Measurements from ENCODE around the gene FBXW4.

FBXW4 gene

GRCh38 chr10:101579516-101579870 lies 115.5 kb downstream of the FBXW4 start:
- DNase-seq: no peak

DNA sequence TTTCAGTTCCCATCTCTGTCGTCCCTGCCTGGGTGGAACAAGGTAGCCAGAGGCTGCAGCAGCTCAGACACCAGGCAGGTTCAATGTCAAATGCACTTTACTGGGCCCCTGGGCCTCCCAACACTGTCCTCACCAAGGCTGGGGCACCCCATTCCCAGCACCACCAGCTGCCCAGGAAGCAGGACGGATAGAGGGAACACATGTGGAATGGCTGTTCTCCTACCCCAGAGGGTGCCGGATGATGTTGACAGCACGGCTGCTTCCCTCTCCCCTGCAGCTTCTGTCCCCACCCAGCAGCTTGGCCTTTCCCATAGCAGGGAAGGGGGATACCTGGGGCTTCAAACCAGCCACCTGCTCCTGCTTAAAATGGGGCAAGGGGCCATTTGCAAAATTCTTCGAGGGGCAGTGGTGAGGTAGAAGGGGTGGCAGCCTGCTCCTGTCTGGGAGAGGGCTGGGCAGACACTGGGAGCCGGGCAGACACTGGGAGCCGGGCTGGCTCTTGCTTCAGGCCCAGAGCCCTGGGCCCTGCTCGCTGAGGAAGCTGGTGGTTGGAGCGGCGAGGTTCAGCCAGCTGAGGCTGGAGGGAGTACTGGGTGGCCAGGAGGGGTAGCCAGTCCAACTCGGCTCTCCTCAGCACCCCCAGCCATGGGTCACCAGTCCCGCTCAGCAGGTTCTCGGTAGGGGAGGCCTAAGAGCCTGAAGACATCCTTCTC lies 116.0 kb downstream of the FBXW4 start:
- DNase-seq: no peak

DNA sequence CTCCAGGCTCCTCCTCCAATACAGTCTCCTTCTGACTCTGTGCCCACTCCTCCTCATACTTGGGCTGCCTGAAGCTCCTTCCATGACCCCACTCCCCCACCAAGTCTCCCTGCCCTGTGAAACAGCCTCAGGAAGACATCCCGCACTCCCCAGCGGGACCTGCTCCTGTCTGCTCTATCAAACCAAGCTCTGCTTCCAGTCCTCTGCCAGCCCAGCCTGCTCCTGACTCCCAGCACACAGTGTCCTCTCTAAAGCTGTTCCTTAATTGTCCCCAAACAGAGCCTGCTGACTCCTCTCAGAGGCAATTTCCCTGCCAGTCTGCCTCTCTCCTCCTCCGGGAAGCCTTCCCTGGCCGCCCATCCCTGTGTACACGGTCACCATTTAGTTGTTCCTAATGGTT lies 116.8 kb downstream of the FBXW4 start:
- no peak for DNase-seq

- DNase-seq: no peak
Observed at GRCh38 chr10:101577121-101577871, 117.7 kb downstream of the FBXW4 start.

DNA sequence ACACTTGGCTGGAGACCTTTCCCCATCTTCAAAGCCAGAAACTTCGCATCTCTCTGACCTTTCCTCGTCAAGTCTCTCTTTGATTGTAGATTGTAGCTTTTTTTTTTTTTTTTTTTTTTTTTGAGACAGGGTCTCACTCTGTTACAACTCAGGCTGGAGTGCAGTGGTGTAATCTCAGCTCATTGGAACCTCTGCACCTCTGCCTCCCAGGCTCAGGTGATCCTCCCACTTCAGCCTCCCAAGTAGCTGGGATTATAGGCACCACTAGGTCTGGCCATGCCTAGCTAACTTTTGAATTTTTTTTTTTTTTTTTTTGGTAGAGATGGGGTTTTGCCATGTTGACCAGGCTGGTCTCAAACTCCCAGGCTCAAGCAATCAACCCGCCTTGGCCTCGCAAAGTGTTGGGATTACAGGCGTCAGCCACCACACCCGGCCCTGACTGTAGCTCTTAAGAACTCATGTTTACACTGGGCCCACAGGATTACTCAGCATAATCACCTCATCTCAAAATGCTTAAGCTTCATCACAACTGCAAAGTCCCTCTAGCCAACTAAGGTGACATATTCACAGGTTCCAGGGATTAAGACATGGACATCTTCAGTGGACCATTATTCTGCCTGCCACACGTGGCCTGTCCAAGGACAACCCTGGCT lies 118.6 kb downstream of the FBXW4 start:
- no peak for DNase-seq

- no peak for DNase-seq
Observed at GRCh38 chr10:101575580-101576210, 119.3 kb downstream of the FBXW4 start.

GRCh38 chr10:101575091-101575490 lies 119.9 kb downstream of the FBXW4 start:
- DNase-seq: no peak

- no peak for DNase-seq
Observed at GRCh38 chr10:101573885-101574753, 120.9 kb downstream of the FBXW4 start.

- DNase-seq: no peak
Observed at GRCh38 chr10:101572785-101573184, 122.2 kb downstream of the FBXW4 start.

DNA sequence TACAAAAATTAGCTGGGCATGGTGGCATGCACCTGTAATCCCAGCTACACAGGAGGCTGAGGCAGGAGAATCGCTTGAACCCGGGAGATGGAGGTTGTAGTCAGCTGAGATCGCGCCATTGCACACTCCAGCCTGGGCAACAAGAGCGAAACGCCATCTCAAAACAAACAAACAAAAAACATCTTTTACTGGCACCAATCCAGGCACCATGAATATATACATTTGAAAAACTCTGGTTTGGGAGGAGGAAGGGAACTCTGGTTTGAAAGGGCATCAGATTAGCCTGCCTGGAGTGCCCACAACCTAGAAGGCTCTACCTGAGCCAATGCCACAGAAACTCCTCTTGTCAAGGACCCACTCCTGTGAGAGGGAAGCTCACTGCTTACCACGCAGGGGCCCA lies 122.8 kb downstream of the FBXW4 start:
- DNase-seq: no peak

- no peak for DNase-seq
Observed at GRCh38 chr10:101571271-101571925, 123.6 kb downstream of the FBXW4 start.

- DNase-seq: no peak
Observed at GRCh38 chr10:101570428-101571270, 124.3 kb downstream of the FBXW4 start.

- peak; percentile 54 for DNase-seq
Observed at GRCh38 chr10:101569622-101570427, 125.1 kb downstream of the FBXW4 start.

DNA sequence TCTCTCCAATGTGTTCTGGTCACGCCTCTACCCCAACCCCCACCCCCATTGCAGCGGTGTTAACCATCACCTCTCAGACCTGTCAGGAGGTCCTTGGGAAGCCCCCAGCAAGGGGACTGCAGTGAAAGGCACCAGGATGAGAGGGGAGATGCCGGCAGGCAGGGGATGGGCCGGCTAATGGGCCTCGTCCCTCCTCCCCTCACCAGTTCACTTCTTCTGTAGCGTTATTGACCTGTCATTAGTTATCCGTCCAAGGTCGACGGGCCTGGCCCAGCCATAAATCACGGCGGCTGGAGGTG lies 125.7 kb downstream of the FBXW4 start:
- DNase-seq: no peak

DNA sequence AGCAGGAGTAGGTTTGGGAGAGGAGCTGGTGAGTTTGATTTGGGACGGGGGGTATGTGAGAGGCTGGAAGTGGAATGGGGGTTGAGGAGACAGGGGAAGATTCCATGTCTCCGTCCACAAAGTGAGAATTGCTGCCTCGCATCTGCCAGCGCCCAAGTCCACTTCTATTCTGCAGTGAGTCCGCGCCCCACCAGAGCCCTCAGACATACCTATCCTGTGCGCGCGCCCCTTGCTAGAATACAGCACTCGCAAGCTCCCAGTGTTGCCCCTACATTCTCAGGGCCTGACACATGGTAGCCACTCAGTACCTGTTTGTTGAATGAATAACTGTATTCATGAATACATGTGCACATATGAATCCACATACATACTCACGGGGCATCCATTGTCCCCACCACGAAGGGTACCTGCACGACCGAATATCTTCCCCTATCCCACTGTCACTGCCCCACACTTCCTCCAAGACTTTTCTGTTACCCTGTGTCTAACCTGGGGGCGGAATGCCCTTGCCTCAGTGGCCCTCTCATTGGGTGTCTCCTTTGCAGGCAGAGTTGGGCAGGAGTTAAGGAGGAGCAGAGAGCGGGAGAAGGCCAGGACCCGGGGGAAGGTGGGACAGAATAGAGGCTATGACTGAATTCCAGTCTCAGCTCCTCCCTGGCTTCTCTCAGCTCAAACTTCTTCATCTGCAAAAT lies 126.8 kb downstream of the FBXW4 start:
- DNase-seq: no peak

- no peak for DNase-seq
Observed at GRCh38 chr10:101567165-101568006, 127.6 kb downstream of the FBXW4 start.

DNA sequence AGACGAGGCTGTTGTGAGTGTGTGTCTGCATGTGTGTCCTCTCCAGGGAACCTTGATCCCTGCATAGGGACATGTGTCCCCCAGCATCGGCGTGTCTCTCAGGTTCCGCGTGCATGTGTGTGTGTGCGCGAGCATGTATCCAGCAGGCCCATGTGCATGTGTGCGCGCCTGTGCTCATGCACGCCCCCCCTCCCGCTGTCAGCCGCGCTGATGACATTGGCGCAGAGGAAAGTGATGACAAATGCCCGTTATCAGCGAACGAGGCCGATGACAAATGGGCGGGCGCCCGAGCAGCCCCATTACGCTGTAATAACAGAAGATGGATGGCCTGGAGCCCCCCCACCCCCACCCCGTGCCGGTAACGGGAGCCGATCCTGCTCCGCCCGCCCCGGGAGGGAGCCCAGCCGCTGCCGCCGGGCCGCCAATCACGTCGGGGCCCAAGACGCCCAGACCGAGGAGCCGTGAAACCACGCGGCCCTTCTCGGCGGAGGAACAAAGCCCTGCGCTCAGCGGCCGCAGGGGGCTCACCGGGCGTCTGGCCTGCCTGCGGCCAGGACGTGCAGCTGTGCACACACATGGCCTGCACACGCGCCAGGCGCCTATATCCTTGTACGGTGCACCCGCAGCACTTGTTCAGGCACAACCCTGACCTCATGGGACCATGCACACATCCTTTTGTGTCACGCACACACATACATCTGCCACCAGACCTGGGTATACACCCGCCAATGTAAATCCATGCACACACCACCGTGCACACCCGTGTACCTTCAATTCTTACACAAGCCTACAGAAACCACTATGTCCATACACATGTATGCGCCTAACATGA lies 128.4 kb downstream of the FBXW4 start:
- peak; percentile 38 for DNase-seq

DNA sequence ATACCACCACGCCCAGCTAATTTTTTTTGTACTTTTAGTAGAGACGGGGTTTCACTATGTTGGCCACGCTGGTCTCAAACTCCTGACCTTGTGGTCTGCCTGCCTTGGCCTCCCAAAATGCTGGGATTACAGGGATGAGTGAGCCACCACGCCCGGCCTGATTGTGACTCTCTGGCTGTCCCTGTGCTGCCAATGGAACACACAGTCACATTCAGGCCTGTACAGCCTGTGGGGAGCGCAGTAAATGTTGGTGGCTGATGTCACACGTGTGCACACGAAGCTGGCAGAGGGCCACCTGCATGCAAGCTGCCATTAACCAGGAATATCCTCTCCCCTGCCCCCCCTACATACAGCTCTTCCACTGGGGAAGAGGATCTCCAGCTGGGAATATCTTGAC lies 129.0 kb downstream of the FBXW4 start:
- DNase-seq: peak; percentile 12
